Upper lobe of left lung (tissue), 4 donors: Measurements from ENCODE around the gene SPRED2.

ENCODE experiments used
- CTCF ChIP-seq, 6 experiments: fragments of 450-650 bp in 4 of 6; fragments of 200-600 bp in 2 of 6; sonication (generic) in 2 of 6; IDR thresholded peaks; one replicate each; pipeline ENCODE4 v1.5.1; 2016 to 2019; ENCODE audit warnings: antibody characterized with exemption in 6 of 6
- POLR2A ChIP-seq, 4 donors: fragments of 450-650 bp; IDR thresholded peaks; one replicate each; pipeline ENCODE4 v1.5.1; 2016 to 2017; ENCODE audit warnings: antibody characterized with exemption in 4 of 4, mild to moderate bottlenecking in 2 of 4

GRCh38 chr2:65347913-65348312, 84.5 kb downstream of the SPRED2 start:
- no peak for TF ChIP-seq CTCF (IDR thresholded peaks at IDR 0.05)
- TF ChIP-seq POLR2A (IDR thresholded peaks at IDR 0.05) = no peak
